NCI-H146 treated with DMSO at 0.1 percent for 48 hours (cell line): ENCODE measurements around the gene VEGFB.
A peak's percentile ranks its signal among the peaks of the same experiment; 100 is the strongest.
"Not testable (repeated sequence)": the region's sequence is repeated elsewhere in the genome, so short reads cannot be mapped to it uniquely, and the experiment has no call there.

Experiments
- DNase-seq: peaks from one replicate; lab custom pipeline; 2025; ENCODE audit not compliant: unreplicated experiment; lab: John Stamatoyannopoulos, UW

The VEGFB gene

GRCh38 chr11:64245797-64246620 is 11.6 kb downstream of the VEGFB start:
- no peak for DNase-seq

GRCh38 chr11:64246621-64246870 is 12.2 kb downstream of the VEGFB start:
- not testable (repeated sequence) for DNase-seq

- DNase-seq = peak; percentile 60
Measured at GRCh38 chr11:64246871-64247728, 12.7 kb downstream of the VEGFB start, which contains the start of gene PPP1R14B. Gene PPP1R14B (minus strand): TSS chr11:64246943. CDS start chr11:64246673, 270 bp downstream.

- no peak for DNase-seq
Measured at GRCh38 chr11:64247729-64248531, 13.5 kb downstream of the VEGFB start.

GRCh38 chr11:64248578-64248977 is 14.2 kb downstream of the VEGFB start:
- DNase-seq = no peak

- no peak for DNase-seq
Measured at GRCh38 chr11:64249038-64249437, 14.7 kb downstream of the VEGFB start.

- no peak for DNase-seq
Measured at GRCh38 chr11:64249563-64250414, 15.4 kb downstream of the VEGFB start.

- no peak for DNase-seq
Measured at GRCh38 chr11:64250415-64251015, 16.1 kb downstream of the VEGFB start.

- no peak for DNase-seq
Measured at GRCh38 chr11:64251016-64251752, 16.8 kb downstream of the VEGFB start, which contains the start of gene PLCB3. Gene PLCB3 (plus strand): TSS chr11:64251530. CDS start chr11:64251650, 120 bp downstream.

GRCh38 chr11:64251753-64252002 is 17.3 kb downstream of the VEGFB start:
- DNase-seq = no peak

GRCh38 chr11:64252003-64252872 is 17.9 kb downstream of the VEGFB start:
- no peak for DNase-seq

GRCh38 chr11:64253043-64253442 is 18.7 kb downstream of the VEGFB start:
- no peak for DNase-seq

- no peak for DNase-seq
Measured at GRCh38 chr11:64253481-64253880, 19.1 kb downstream of the VEGFB start.

- DNase-seq = no peak
Measured at GRCh38 chr11:64254326-64254725, 19.9 kb downstream of the VEGFB start.

- DNase-seq = no peak
Measured at GRCh38 chr11:64255135-64256128, 21.0 kb downstream of the VEGFB start.

- DNase-seq = no peak
Measured at GRCh38 chr11:64256300-64256699, 21.9 kb downstream of the VEGFB start.

GRCh38 chr11:64258356-64258755 is 24.0 kb downstream of the VEGFB start:
- no peak for DNase-seq
